ENCODE results near the gene SPAG6. TPM values are rescaled to one million over a fixed set of nuclear protein-coding genes. Genes with fewer than 3 reads are reported as not detected.
"Not testable (repeated sequence)": the region's sequence is repeated elsewhere in the genome, so short reads cannot be mapped to it uniquely, and the experiment has no call there.

Gene SPAG6
- not detected for total RNA-seq
- long read RNA-seq: 0 reads

GRCh38 chr10:22345301-22346095, at the start of gene SPAG6:
Gene SPAG6 (plus strand): TSS chr10:22345496. CDS start chr10:22345612, 116 bp downstream.
- ATAC-seq (no peak), DNase-seq (peak; percentile 64)
- intact Hi-C loops (cut with DNase I): loop anchor here in 1 of 2 donors (10.0 kb wide), 1 partner anchor 89 kb away; no protein-coding TSS in a partner anchor

DNA sequence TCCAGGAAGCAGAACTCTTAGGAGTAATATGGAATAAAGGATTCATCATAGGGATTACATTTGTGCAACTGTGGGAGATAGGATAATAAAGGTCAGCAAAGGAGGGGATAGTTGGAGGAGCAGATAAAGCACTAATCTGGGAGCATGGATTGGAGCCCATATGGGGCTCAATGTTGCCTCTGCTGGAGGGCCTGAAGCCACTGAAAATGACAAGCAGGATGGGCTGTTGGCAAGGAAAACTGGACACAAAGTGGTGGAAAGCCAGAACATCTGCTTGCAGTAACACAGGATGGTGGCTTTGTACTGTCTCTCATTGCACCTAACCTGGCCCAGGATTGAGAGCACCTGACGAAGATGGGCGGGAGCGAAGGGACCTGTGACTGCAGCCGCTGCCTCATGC, 44.1 kb upstream of the SPAG6 start:
- intact Hi-C loops (cut with DNase I): no loop called here
- DNase-seq (no peak), ATAC-seq (no peak)

DNA sequence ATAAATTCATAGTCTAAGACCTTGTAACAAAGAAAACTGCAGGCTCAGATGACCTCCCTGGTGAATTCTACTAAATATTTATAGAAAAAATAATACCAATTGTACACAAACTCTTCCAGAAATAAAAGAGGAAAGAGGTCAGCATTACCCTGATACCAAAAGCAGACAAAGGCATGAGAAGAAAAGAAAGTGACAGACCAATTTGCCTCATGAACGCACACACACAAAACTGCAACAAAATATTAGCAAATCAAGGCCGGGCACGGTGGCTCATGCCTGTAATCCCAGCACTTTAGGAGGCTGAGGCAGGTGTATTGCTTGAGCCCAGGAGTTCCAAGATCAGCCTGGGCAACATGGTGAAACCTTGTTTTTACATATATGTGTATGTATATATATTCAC, 41.8 kb upstream of the SPAG6 start:
- DNase-seq (no peak), ATAC-seq (no peak)
- intact Hi-C loops (cut with DNase I): no loop called here

- ATAC-seq (no peak), DNase-seq (no peak)
- intact Hi-C loops (cut with DNase I): no loop called here
Observed at GRCh38 chr10:22305721-22306120, 39.6 kb upstream of the SPAG6 start.

GRCh38 chr10:22308390-22308789, 36.9 kb upstream of the SPAG6 start:
- no peak for ATAC-seq
- DNase-seq: no peak
- intact Hi-C loops (cut with DNase I): no loop called here

DNA sequence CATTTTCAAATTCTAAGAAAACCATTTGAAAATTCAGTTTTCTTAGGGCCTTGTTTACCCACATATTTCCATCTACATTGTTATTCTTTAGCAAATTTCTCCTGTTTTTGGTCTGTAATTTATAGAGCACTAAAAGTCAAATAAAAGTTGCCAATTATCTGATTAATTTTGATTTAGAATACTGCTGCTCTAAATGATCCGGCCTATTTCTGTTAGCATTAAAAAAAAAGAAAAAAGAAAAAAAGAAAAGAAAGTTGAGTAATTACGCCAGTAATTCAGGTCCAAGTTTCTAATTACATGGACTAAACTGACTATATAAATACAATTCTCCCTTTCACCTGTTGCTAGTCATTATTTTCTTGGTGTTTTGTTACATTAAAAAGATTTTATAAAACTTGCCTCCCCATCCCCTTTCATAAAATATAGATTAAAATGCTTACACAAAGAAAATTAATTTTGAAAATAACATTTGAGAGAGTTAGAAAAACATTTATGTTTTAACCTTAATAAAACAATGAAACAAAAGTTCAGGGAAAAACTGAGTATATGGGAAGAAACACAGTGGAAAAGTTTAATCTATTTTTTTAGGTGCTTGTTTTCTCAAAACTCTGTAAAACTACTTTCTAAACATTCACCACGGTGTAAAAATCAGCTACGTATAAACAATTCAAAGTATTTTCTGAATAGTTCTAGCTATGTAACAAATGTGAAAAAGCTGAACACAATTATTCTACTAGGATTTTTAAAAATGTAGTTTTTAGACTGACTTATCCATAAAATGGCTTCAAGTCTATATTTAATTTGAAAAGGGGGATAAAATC, 35.9 kb upstream of the SPAG6 start:
- ATAC-seq: no peak
- no peak for DNase-seq
- intact Hi-C loops (cut with DNase I): no loop called here

DNA sequence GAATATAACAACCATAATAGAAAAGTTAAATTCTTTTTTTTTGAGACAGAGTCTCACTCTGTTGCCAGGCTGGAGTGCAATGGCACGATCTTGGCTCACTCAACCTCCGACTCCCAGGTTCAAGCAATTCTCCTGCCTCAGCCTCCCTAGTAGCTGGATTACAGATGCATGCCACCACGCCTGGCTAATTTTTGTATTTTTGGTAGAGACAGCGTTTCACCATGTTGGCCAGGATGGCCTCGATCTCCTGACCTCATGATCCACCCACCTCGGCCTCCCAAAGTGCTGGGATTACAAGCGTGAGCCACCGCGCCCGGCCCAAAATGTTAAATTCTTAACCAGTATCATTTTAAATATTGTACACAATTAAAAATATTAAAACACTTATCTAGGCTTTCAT, 35.3 kb upstream of the SPAG6 start:
- intact Hi-C loops (cut with DNase I): loop anchor here (10.0 kb wide), 2 partner anchors 55 to 305 kb away; partner anchors contain the start of gene DNAJC1 (in 1 of the 2)
- DNase-seq, ATAC-seq: not testable (repeated sequence)

- no peak for ATAC-seq
- DNase-seq: no peak
- intact Hi-C loops (cut with DNase I): loop anchor here (10.0 kb wide), 2 partner anchors 56 to 306 kb away; partner anchors contain the start of gene DNAJC1 (in 1 of the 2)
Observed at GRCh38 chr10:22310928-22311327, 34.4 kb upstream of the SPAG6 start.

DNA sequence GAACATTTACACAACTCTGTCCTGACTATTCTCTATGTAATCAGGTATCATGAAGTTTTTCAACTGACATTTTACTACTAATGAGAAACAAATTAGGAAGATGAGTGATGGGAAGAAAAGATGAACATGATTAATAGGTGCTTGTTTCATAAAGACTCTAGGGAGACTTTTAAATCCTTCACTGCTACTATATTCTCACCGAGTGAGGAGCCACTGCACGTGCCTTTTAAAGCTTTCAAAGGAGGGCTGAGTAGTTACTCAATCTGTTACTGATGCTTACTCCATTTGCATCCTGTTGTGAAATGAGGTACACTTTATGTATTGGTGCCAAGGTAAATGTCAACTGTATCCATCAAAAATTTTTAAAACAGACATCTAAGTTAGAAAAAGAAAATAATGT, 30.4 kb upstream of the SPAG6 start:
- DNase-seq (no peak), ATAC-seq (no peak)
- intact Hi-C loops (cut with DNase I): loop anchor here (5.0 to 10.0 kb wide), 4 partner anchors 60 to 310 kb away; partner anchors contain the start of gene DNAJC1 (in 1 of the 2)

DNA sequence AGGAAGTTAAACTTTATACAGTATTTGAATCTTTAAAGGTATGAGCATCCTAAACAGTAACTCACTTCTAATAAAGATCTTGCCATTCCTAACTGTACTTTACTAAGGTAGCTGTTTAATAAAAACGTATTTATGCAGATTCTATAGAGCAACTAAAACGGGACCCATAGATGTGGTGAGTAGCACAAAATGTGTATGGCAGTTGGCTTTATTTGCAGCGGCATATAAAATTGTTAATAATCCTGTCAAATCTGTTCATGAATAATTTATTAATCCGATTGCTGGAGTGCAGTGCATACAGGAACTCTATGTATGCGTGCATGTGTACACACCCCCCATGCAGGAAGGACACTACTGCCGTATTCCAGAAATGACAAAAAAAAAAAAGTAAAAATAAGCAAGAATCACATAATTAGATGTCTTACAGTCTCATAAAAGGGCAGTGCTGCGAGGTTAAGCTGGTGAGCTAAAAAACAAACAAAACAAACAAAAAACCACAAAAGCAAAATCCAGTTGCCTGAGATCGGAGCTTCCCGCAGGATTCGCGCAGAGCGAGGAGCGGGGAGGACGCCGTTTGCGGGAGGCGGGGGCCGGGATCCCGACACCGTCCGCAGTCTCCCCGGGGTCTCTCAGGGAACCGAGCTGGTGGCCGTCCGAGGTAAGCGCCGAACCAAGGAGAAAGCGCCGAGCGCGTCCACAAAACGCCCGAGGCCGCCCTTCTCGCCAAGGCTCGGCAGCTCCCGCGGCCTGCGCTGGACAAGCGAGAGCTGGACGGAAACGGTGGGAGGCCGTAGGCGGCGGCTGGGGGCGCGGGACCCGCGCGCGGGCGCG, 29.6 kb upstream of the SPAG6 start:
- ATAC-seq (peak in 1 of 2 donors; percentile 5), DNase-seq (no peak)
- intact Hi-C loops (cut with DNase I): loop anchor here (5.0 to 10.0 kb wide), 4 partner anchors 61 to 311 kb away; partner anchors contain the start of gene DNAJC1 (in 1 of the 2)

DNA sequence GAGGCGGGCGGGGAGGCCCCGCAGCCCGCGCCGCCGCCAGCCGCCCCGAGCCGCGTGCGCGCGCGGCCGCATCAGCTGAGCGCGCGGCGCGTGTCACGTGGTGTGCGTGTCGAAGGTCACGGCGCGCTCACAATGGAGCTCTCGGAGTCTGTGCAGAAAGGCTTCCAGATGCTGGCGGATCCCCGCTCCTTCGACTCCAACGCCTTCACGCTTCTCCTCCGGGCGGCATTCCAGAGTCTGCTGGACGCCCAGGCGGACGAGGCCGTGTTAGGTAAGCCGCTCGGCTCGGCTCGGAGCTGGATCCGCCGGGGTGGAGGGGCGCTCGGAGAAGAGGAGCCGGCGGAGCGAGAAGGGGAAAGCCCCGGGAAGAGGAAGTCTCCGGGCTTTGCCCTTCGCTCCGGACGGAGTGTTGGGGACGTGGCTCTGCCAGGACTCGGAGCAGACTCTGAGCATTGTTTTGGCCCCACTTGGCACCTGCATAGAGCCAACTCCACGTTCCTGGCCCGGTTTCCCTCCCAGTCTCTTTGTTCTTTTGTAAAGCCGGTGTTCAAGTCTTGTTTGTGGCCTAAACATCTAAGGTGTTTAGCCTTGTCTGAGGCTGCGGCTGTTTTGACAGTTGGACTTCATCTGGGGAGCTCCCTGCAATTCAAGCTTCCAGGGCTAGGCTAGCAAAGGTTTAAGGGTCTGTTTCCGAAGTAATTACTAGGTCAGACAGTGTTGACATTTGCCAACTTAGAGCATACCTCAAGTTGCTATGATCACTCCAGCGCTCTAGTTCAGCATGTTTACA, 28.8 kb upstream of the SPAG6 start, which contains the start of gene COMMD3:
Gene COMMD3 (plus strand): TSS at position 103 of the 790 bp plus-strand sequence. CDS start 30 bp downstream, at position 133.
- DNase-seq: peak; percentile 92
- ATAC-seq: peak; percentile 91 to 93
- intact Hi-C loops (cut with DNase I): loop anchor here (5.0 to 10.0 kb wide), 4 partner anchors 62 to 312 kb away; partner anchors contain the start of gene DNAJC1 (in 1 of the 2)

GRCh38 chr10:22317076-22317370, 28.3 kb upstream of the SPAG6 start:
- ATAC-seq (peak in 1 of 2 donors; percentile 11), DNase-seq (no peak)
- intact Hi-C loops (cut with DNase I): loop anchor here (5.0 to 10.0 kb wide), 4 partner anchors 62 to 312 kb away; partner anchors contain the start of gene DNAJC1 (in 1 of the 2)

DNA sequence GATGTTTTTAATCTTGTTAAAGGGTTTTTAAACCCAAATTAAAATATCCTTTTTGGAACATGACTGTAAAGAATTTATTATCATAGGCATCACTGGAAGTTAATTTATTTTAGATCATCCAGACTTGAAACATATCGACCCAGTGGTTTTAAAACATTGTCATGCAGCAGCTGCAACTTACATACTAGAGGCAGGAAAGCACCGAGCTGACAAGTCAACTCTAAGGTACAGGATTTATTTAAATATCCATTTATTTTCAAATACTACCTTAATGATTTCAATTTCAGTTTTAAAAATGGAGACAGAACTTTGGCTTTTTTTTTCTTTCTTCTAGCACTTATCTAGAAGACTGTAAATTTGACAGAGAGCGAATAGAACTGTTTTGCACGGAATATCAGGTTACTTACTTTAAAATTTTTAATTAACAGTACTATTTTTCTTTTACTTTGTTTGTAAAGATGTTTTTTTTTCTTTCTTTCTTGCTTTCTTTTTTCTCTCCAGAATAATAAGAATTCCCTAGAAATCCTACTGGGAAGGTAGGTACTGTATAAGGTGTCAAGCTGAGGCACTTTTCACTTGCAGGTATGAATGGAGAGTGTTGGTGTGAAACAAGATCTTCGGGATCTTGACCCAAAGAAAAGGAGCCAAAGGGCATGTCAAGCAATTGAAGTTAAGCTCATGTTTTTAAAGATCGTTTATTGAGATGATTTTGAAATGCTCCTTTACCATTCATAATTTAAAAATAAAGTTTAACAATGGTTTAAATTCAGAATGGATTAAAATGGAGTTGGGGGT, 27.3 kb upstream of the SPAG6 start:
- ATAC-seq (no peak), DNase-seq (no peak)
- intact Hi-C loops (cut with DNase I): loop anchor here (5.0 to 10.0 kb wide), 4 partner anchors 63 to 313 kb away; partner anchors contain the start of gene DNAJC1 (in 1 of the 2)

DNA sequence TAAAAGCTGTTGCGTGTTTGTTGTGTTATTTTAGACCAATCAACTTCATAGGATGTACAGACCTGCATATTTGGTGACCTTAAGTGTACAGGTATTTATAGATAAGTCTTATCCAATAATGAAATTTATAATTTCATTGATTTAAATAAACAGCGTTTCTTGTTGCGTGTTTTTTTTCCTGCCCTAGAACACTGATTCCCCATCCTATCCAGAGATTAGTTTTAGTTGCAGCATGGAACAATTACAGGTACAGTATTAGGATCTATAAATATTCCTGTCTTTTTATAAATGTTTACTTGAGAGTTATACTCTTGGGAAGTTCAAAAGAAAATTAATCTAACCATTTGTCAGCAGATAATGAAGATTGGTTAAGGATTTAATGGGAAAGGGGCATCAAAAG, 26.5 kb upstream of the SPAG6 start:
- intact Hi-C loops (cut with DNase I): loop anchor here (5.0 to 10.0 kb wide), 4 partner anchors 64 to 314 kb away; partner anchors contain the start of gene DNAJC1 (in 1 of the 2)
- DNase-seq (no peak), ATAC-seq (no peak)

- ATAC-seq (no peak), DNase-seq (no peak)
- intact Hi-C loops (cut with DNase I): loop anchor here (5.0 to 10.0 kb wide), 4 partner anchors 65 to 315 kb away; partner anchors contain the start of gene DNAJC1 (in 1 of the 2)
Observed at GRCh38 chr10:22319547-22319979, 25.7 kb upstream of the SPAG6 start.

GRCh38 chr10:22319980-22320558, 25.2 kb upstream of the SPAG6 start:
- ATAC-seq: no peak
- intact Hi-C loops (cut with DNase I): loop anchor here (5.0 to 10.0 kb wide), 4 partner anchors 65 to 315 kb away; partner anchors contain the start of gene DNAJC1 (in 1 of the 2)
- no peak for DNase-seq
